ENCODE results near the gene RGS9. TPM values are rescaled to one million over a fixed set of nuclear protein-coding genes. Genes with fewer than 3 reads are reported as not detected.

The RGS9 gene
- total and polyA plus RNA-seq, 2 of the 13 experiments (the other 11 are each of a cell fraction or from before 2014, with no cell fraction given): 0.44 to 0.74 TPM

GRCh38 chr17:65202844-65203571, 65.8 kb downstream of the RGS9 start (continued):
- TF ChIP-seq, protein P1, sequence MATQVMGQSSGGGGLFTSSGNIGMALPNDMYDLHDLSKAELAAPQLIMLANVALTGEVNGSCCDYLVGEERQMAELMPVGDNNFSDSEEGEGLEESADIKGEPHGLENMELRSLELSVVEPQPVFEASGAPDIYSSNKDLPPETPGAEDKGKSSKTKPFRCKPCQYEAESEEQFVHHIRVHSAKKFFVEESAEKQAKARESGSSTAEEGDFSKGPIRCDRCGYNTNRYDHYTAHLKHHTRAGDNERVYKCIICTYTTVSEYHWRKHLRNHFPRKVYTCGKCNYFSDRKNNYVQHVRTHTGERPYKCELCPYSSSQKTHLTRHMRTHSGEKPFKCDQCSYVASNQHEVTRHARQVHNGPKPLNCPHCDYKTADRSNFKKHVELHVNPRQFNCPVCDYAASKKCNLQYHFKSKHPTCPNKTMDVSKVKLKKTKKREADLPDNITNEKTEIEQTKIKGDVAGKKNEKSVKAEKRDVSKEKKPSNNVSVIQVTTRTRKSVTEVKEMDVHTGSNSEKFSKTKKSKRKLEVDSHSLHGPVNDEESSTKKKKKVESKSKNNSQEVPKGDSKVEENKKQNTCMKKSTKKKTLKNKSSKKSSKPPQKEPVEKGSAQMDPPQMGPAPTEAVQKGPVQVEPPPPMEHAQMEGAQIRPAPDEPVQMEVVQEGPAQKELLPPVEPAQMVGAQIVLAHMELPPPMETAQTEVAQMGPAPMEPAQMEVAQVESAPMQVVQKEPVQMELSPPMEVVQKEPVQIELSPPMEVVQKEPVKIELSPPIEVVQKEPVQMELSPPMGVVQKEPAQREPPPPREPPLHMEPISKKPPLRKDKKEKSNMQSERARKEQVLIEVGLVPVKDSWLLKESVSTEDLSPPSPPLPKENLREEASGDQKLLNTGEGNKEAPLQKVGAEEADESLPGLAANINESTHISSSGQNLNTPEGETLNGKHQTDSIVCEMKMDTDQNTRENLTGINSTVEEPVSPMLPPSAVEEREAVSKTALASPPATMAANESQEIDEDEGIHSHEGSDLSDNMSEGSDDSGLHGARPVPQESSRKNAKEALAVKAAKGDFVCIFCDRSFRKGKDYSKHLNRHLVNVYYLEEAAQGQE (IDR thresholded peaks at IDR 0.05; ENCODE audit: borderline replicate concordance in 1 of 2, low read depth in 1 of 2, low read length in 2 of 2): peak in 1 of 2 experiments; percentile 30; a peak in 1 of 4 replicates
- TF ChIP-seq TRIM24 (CRISPR knock-in tag; IDR thresholded peaks at IDR 0.05) (peak; percentile 69), SOX6 (IDR thresholded peaks at IDR 0.05) (no peak), SOX6 (CRISPR knock-in tag; IDR thresholded peaks at IDR 0.05) (peak; percentile 57), TFE3 (CRISPR knock-in tag; IDR thresholded peaks at IDR 0.05) (peak; percentile 71), ZBTB7B (CRISPR knock-in tag; IDR thresholded peaks at IDR 0.05) (0 out of 2 replicates have a peak, but pooled peaks have one; percentile 49), POGZ (CRISPR knock-in tag; IDR thresholded peaks at IDR 0.05) (0 out of 2 replicates have a peak, but pooled peaks have one; percentile 45), PAXIP1 (CRISPR knock-in tag; conservative IDR thresholded peaks at IDR 0.05) (peak; percentile 72; the same call in 1 of the 2 replicates), ZNF772 (CRISPR knock-in tag; IDR thresholded peaks at IDR 0.05) (peak; percentile 23; the same call in 1 of the 2 replicates), SP4 (CRISPR knock-in tag; IDR thresholded peaks at IDR 0.05) (peak; percentile 24; the same call in 1 of the 2 replicates), SAP130 (CRISPR knock-in tag; IDR thresholded peaks at IDR 0.05; ENCODE audit: low read depth) (peak; percentile 28; the same call in 1 of the 2 replicates)
- TF ChIP-seq, protein P2, sequence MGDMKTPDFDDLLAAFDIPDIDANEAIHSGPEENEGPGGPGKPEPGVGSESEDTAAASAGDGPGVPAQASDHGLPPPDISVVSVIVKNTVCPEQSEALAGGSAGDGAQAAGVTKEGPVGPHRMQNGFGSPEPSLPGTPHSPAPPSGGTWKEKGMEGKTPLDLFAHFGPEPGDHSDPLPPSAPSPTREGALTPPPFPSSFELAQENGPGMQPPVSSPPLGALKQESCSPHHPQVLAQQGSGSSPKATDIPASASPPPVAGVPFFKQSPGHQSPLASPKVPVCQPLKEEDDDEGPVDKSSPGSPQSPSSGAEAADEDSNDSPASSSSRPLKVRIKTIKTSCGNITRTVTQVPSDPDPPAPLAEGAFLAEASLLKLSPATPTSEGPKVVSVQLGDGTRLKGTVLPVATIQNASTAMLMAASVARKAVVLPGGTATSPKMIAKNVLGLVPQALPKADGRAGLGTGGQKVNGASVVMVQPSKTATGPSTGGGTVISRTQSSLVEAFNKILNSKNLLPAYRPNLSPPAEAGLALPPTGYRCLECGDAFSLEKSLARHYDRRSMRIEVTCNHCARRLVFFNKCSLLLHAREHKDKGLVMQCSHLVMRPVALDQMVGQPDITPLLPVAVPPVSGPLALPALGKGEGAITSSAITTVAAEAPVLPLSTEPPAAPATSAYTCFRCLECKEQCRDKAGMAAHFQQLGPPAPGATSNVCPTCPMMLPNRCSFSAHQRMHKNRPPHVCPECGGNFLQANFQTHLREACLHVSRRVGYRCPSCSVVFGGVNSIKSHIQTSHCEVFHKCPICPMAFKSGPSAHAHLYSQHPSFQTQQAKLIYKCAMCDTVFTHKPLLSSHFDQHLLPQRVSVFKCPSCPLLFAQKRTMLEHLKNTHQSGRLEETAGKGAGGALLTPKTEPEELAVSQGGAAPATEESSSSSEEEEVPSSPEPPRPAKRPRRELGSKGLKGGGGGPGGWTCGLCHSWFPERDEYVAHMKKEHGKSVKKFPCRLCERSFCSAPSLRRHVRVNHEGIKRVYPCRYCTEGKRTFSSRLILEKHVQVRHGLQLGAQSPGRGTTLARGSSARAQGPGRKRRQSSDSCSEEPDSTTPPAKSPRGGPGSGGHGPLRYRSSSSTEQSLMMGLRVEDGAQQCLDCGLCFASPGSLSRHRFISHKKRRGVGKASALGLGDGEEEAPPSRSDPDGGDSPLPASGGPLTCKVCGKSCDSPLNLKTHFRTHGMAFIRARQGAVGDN (CRISPR knock-in tag; IDR thresholded peaks at IDR 0.05): peak; percentile 63
- TF ChIP-seq, protein P3, sequence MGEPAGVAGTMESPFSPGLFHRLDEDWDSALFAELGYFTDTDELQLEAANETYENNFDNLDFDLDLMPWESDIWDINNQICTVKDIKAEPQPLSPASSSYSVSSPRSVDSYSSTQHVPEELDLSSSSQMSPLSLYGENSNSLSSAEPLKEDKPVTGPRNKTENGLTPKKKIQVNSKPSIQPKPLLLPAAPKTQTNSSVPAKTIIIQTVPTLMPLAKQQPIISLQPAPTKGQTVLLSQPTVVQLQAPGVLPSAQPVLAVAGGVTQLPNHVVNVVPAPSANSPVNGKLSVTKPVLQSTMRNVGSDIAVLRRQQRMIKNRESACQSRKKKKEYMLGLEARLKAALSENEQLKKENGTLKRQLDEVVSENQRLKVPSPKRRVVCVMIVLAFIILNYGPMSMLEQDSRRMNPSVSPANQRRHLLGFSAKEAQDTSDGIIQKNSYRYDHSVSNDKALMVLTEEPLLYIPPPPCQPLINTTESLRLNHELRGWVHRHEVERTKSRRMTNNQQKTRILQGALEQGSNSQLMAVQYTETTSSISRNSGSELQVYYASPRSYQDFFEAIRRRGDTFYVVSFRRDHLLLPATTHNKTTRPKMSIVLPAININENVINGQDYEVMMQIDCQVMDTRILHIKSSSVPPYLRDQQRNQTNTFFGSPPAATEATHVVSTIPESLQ (CRISPR knock-in tag; conservative IDR thresholded peaks at IDR 0.05): no peak

Data from HepG2 (cell line).